HG03045 (cell line): ENCODE results near the gene SP100.
"Not testable (repeated sequence)": the region's sequence is repeated elsewhere in the genome, so short reads cannot be mapped to it uniquely, and the experiment has no call there.

Experiments used
- ATAC-seq: cut with Tn5 transposase; IDR thresholded peaks from one replicate; pipeline ENCODE4 v1.9.1; 2021; ENCODE audit warnings: mild to moderate bottlenecking, moderate library complexity; ENCODE audit not compliant: unreplicated experiment

The SP100 gene

GRCh38 chr2:230416061-230416721 lies at the start of gene SP100:
SP100 (plus strand) TSS chr2:230416201; CDS start chr2:230416297, 96 bp downstream.
- peak; percentile 73 for ATAC-seq

GRCh38 chr2:230382108-230382507 lies 33.9 kb upstream of the SP100 start:
- ATAC-seq = no peak

GRCh38 chr2:230383453-230383852 lies 32.5 kb upstream of the SP100 start:
- no peak for ATAC-seq

- no peak for ATAC-seq
Observed at GRCh38 chr2:230384986-230385385, 31.0 kb upstream of the SP100 start.

GRCh38 chr2:230394301-230394700 lies 21.7 kb upstream of the SP100 start:
- no peak for ATAC-seq

GRCh38 chr2:230398698-230399097 lies 17.3 kb upstream of the SP100 start:
- not testable (repeated sequence) for ATAC-seq

GRCh38 chr2:230400041-230400440 lies 16.0 kb upstream of the SP100 start:
- no peak for ATAC-seq

GRCh38 chr2:230400454-230400853 lies 15.5 kb upstream of the SP100 start:
- ATAC-seq = no peak

GRCh38 chr2:230401026-230401425 lies 15.0 kb upstream of the SP100 start:
- ATAC-seq = not testable (repeated sequence)

GRCh38 chr2:230403746-230404145 lies 12.3 kb upstream of the SP100 start:
- no peak for ATAC-seq

GRCh38 chr2:230405824-230406223 lies 10.2 kb upstream of the SP100 start:
- no peak for ATAC-seq

GRCh38 chr2:230408244-230408842 lies 7.7 kb upstream of the SP100 start:
- no peak for ATAC-seq

- not testable (repeated sequence) for ATAC-seq
Observed at GRCh38 chr2:230409316-230409715, 6.7 kb upstream of the SP100 start.

- no peak for ATAC-seq
Observed at GRCh38 chr2:230410263-230410662, 5.7 kb upstream of the SP100 start.

- ATAC-seq = no peak
Observed at GRCh38 chr2:230410861-230411569, 5.0 kb upstream of the SP100 start.

- peak; percentile 63 for ATAC-seq
Observed at GRCh38 chr2:230411570-230412370, 4.2 kb upstream of the SP100 start.

- no peak for ATAC-seq
Observed at GRCh38 chr2:230412371-230412711, 3.7 kb upstream of the SP100 start.

GRCh38 chr2:230412846-230413245 lies 3.2 kb upstream of the SP100 start:
- ATAC-seq = no peak

GRCh38 chr2:230413479-230413878 lies 2.5 kb upstream of the SP100 start:
- ATAC-seq = no peak

- no peak for ATAC-seq
Observed at GRCh38 chr2:230414302-230414701, 1.7 kb upstream of the SP100 start.

GRCh38 chr2:230417436-230417835 lies 1.4 kb downstream of the SP100 start:
- ATAC-seq = no peak
